ENCODE measurements around the gene ZDHHC18.

The ZDHHC18 gene

GRCh38 chr1:26888231-26888630 lies 61.7 kb downstream of the ZDHHC18 start:
- TF ChIP-seq REST (IDR thresholded peaks at IDR 0.05; ENCODE audit: low read depth): no peak
- no peak for TF ChIP-seq EP300 (IDR thresholded peaks at IDR 0.05; ENCODE audit: borderline replicate concordance)
- no peak for TF ChIP-seq YY1 (IDR thresholded peaks at IDR 0.05; ENCODE audit: low read depth)
- no peak for TF ChIP-seq TEAD4 (IDR thresholded peaks at IDR 0.05)
- TF ChIP-seq USF1 (IDR thresholded peaks at IDR 0.05): no peak
- TF ChIP-seq TCF12 (IDR thresholded peaks at IDR 0.05; ENCODE audit: low read depth): no peak
- no peak for TF ChIP-seq NFIC (IDR thresholded peaks at IDR 0.05)
- no peak for TF ChIP-seq CREB1 (IDR thresholded peaks at IDR 0.05; ENCODE audit: low read depth)
- TF ChIP-seq MAX (IDR thresholded peaks at IDR 0.05): no peak
- TF ChIP-seq EGR1 (IDR thresholded peaks at IDR 0.05): no peak
- no peak for TF ChIP-seq RAD21 (IDR thresholded peaks at IDR 0.05; ENCODE audit: low read depth)
- TF ChIP-seq TAF1 (IDR thresholded peaks at IDR 0.05; ENCODE audit: low read depth): no peak
- no peak for TF ChIP-seq FOXM1 (IDR thresholded peaks at IDR 0.05; ENCODE audit: borderline replicate concordance, low read depth)
- no peak for TF ChIP-seq ZBTB7A (IDR thresholded peaks at IDR 0.05; ENCODE audit: low read depth)
- TF ChIP-seq CEBPB (IDR thresholded peaks at IDR 0.05): no peak

- no peak for TF ChIP-seq CREB1 (IDR thresholded peaks at IDR 0.05; ENCODE audit: low read depth)
- TF ChIP-seq YY1 (IDR thresholded peaks at IDR 0.05; ENCODE audit: low read depth): 0 out of 2 replicates have a peak, but pooled peaks have one; percentile 28
- TF ChIP-seq NFIC (IDR thresholded peaks at IDR 0.05): peak; percentile 80
- TF ChIP-seq ZBTB7A (IDR thresholded peaks at IDR 0.05; ENCODE audit: low read depth): peak; percentile 26; the same call in 1 of the 2 replicates
- peak; percentile 53; the same call in 1 of the 2 replicates for TF ChIP-seq TCF12 (IDR thresholded peaks at IDR 0.05; ENCODE audit: low read depth)
- TF ChIP-seq MAX (IDR thresholded peaks at IDR 0.05): peak; percentile 60
- TF ChIP-seq REST (IDR thresholded peaks at IDR 0.05; ENCODE audit: low read depth): no peak
- peak; percentile 76 for TF ChIP-seq TAF1 (IDR thresholded peaks at IDR 0.05; ENCODE audit: low read depth)
These were observed 63.3 kb downstream of the ZDHHC18 start, which contains the start of gene GPN2 for GRCh38 chr1:26889551-26890466. TSS of gene GPN2 (minus strand) at chr1:26890283. CDS start at chr1:26890096, 187 bp downstream.

GRCh38 chr1:26890467-26890796 lies 63.9 kb downstream of the ZDHHC18 start:
- no peak for TF ChIP-seq TEAD4 (IDR thresholded peaks at IDR 0.05)
- TF ChIP-seq FOXM1 (IDR thresholded peaks at IDR 0.05; ENCODE audit: borderline replicate concordance, low read depth): no peak
- TF ChIP-seq ZBTB7A (IDR thresholded peaks at IDR 0.05; ENCODE audit: low read depth): no peak
- TF ChIP-seq RAD21 (IDR thresholded peaks at IDR 0.05; ENCODE audit: low read depth): no peak
- no peak for TF ChIP-seq EGR1 (IDR thresholded peaks at IDR 0.05)
- no peak for TF ChIP-seq NFIC (IDR thresholded peaks at IDR 0.05)
- TF ChIP-seq YY1 (IDR thresholded peaks at IDR 0.05; ENCODE audit: low read depth): no peak
- no peak; the same call in 1 of the 2 replicates for TF ChIP-seq TAF1 (IDR thresholded peaks at IDR 0.05; ENCODE audit: low read depth)
- TF ChIP-seq CEBPB (IDR thresholded peaks at IDR 0.05): no peak

GRCh38 chr1:26894263-26894662 lies 67.8 kb downstream of the ZDHHC18 start:
- no peak for TF ChIP-seq CREB1 (IDR thresholded peaks at IDR 0.05; ENCODE audit: low read depth)
- no peak for TF ChIP-seq CEBPB (IDR thresholded peaks at IDR 0.05)

- TF ChIP-seq CREB1 (IDR thresholded peaks at IDR 0.05; ENCODE audit: low read depth) (no peak), TEAD4 (IDR thresholded peaks at IDR 0.05) (no peak), FOXM1 (IDR thresholded peaks at IDR 0.05; ENCODE audit: borderline replicate concordance, low read depth) (no peak), MAX (IDR thresholded peaks at IDR 0.05) (no peak), EP300 (IDR thresholded peaks at IDR 0.05; ENCODE audit: borderline replicate concordance) (no peak), EGR1 (IDR thresholded peaks at IDR 0.05) (no peak), TAF1 (IDR thresholded peaks at IDR 0.05; ENCODE audit: low read depth) (no peak), RAD21 (IDR thresholded peaks at IDR 0.05; ENCODE audit: low read depth) (no peak), REST (IDR thresholded peaks at IDR 0.05; ENCODE audit: low read depth) (no peak), CEBPB (IDR thresholded peaks at IDR 0.05) (no peak), USF1 (IDR thresholded peaks at IDR 0.05) (no peak), ZBTB7A (IDR thresholded peaks at IDR 0.05; ENCODE audit: low read depth) (no peak), TCF12 (IDR thresholded peaks at IDR 0.05; ENCODE audit: low read depth) (no peak), NFIC (IDR thresholded peaks at IDR 0.05) (no peak), YY1 (IDR thresholded peaks at IDR 0.05; ENCODE audit: low read depth) (no peak)
These were observed 70.9 kb downstream of the ZDHHC18 start for GRCh38 chr1:26897351-26897750.

Measured in Ishikawa (cell line).